Liver (tissue), 3 donors: Measurements from ENCODE around the gene CCDC88C.

Experiments
- CTCF ChIP-seq: fragments of 150-350 bp; IDR thresholded peaks from 2 replicates; pipeline ENCODE4 v1.5.1; 2017; ENCODE audit warnings: improper control_type of control experiment, low read depth, low read length; ENCODE audit not compliant: missing input control
- TAF1 ChIP-seq: conservative IDR thresholded peaks from 2 replicates; pipeline ENCODE4 v1.6.1; 2016; ENCODE audit warnings: antibody characterized with exemption, mild to moderate bottlenecking
- donor health status: healthy.
- donor health status: healthy.

- TF ChIP-seq CTCF (no peak), TAF1 (no peak)
These were observed 187.1 kb downstream of the CCDC88C start for GRCh38 chr14:91230397-91231035.
